GM19438 (cell line): ENCODE data around the gene TSHR.

Experiments
- ATAC-seq: cut with Tn5 transposase; IDR thresholded peaks from one replicate; pipeline ENCODE4 v1.9.1; 2021; ENCODE audit warnings: low read depth; ENCODE audit not compliant: unreplicated experiment

Gene TSHR

DNA sequence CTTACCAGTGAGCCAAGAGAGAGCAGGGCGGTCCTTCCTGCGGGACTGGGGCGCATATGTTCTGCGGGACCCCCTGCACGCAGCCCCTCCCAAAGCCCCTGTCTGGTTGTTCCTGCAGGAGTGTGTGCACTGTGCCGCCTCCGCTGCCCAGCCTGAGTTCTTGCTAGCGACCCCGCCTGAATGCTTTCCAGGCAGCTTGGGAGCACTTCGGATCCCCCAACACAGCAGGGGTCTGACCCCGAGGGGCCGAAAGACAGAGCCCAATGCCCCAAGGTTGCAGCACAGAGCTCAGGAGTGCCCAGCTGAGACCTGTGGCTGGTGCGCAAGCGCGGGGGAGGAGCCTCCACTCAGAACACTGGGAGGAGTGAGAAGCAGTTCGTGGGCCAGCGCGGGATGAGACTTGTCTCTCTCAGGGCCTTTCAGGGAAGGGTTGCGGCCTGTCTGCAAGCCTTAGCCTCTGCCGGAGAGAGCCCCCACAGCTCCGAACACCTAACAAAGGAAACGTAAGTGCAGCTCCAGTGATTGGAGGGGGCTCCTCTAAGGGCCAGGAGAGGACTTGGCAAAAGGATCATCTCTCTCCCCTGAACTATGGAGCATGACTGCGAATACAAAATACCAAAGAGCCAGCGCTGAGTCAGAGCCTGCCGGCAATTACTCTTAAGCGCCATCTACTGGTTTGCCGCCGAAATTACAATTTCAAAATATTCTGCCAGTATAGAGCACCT is 214.8 kb downstream of the TSHR start:
- ATAC-seq = peak; percentile 98

DNA sequence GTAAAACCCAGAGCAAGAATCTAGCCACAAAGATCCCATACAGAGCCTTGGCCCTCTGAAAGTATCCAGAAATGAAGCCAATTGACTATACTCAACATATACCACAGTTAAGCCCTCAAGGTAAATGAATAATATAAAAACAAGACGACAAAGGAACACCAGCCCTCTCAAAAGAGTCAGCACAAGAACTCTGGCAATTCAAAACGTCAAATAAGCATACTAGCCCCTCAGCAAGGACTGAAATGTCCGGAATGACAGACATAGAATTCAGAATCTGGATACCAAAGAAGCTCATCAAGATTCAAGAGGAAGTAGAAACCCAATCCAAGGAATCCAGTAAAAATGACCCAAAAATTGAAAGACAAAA is 215.4 kb downstream of the TSHR start:
- no peak for ATAC-seq

DNA sequence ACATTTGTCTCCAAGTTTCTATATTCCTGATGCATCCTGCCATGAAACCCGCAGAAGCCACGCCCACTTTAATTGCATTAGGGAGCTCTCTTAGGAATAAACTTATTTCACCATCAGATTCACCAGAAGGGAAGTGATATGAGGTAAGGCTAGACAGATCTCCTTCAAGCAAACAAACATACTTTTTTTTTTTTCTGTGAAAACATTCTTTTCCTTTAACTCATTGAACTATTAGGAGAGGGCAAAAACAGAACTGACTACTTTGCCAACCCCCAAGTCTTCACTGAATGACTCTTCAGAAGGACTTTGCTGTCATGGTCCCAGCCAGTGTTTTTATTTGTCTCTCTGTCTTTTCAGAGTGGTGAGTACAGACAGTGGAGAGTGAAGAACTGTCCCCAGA is 216.9 kb downstream of the TSHR start:
- no peak for ATAC-seq

- no peak for ATAC-seq
Observed at GRCh38 chr14:81172881-81173280, 217.5 kb downstream of the TSHR start.

- no peak for ATAC-seq
Observed at GRCh38 chr14:81176241-81176640, 220.8 kb downstream of the TSHR start.

DNA sequence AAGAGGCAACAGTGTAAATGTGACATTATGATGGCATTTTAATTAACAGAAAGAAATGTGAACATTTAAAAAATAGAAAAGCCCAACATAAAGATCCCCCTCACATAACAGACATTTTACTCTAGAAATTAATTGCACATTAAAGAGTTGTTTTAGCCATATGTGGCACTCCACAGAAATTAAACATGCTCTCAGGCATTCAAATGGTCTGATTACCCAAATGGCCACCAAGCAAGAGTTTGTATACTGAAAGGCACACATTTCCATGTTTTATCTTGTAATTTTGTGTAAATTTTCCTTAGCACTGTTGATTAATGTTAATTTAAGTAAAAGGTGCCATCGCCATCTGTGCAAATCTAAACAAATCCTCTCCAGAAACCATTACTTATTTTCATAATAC is 221.8 kb downstream of the TSHR start:
- no peak for ATAC-seq

GRCh38 chr14:81178063-81178462 is 222.6 kb downstream of the TSHR start:
- ATAC-seq = no peak

- ATAC-seq = no peak
Observed at GRCh38 chr14:81179631-81180030, 224.2 kb downstream of the TSHR start.

DNA sequence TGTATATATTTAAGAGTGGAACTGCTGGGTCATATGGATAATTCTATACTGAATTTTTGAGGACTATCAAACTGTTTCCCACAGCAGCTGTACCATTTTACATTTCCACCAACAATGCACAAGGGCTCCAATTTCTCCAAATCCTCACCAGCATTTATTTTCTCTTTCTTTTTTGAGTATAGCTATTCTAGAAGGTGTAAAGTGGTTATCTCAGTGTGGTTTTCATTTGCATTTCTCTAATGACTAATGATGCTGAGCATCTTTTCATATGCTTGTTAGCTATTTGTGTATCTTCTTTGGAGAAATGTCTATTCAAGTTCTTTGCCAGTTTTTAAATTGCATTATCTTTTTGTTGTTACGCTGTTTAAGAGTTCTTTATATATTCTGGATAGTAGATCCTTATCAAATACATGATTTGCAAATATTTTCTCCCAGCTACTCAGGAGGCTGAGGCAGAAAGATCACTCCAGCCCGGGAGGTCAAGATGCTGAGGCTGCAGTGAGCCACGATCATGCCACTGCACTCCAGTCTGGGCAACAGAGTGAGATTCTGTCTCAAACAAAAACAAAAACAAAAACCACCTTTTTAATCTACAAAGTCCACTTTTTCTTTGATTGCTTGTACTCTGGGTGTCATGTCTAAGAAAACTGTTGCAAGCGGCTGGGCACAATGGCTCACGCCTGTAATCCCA is 232.6 kb downstream of the TSHR start:
- ATAC-seq = no peak

GRCh38 chr14:81192594-81192993 is 237.2 kb downstream of the TSHR start:
- no peak for ATAC-seq

DNA sequence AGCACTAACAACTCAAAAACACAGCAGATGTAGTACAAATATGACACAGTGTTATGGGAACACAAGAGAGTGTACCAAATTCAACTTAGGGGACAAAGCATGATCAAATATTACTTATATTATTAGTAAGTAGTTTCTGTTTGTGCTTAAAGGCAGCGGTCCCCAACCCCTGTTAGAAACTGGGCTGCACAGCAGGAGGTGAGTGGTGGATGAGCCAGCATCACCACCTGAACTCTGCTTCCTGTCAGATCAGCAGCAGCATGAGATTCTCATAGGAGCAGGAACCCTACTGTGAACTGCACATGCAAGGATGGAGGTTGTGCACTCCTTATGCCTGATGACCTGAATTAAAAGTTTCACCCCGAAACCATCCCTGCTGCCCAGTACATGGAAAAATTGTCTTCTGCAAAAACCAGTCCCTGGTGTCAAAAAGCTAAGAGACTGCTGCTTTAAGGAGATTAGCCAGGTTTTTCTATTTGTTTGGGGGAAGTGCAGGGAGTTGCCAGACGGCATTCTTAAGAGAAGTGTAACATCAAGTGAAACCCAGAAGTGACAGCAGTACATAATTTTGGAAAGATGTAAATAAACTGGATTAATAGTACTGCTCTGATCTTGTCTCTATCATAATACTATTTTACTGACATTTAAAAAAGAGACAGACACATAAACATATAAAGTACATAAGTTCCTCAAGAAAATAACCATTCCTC is 238.7 kb downstream of the TSHR start:
- ATAC-seq = no peak
